ENCODE data around the gene BATF3.
A peak's percentile ranks its signal among the peaks of the same experiment; 100 is the strongest.

The BATF3 gene

GRCh38 chr1:212703991-212704564 is 4.4 kb upstream of the BATF3 start:
- DNase-seq (ENCODE audit: low read depth in 2 of 2), result no peak

DNA sequence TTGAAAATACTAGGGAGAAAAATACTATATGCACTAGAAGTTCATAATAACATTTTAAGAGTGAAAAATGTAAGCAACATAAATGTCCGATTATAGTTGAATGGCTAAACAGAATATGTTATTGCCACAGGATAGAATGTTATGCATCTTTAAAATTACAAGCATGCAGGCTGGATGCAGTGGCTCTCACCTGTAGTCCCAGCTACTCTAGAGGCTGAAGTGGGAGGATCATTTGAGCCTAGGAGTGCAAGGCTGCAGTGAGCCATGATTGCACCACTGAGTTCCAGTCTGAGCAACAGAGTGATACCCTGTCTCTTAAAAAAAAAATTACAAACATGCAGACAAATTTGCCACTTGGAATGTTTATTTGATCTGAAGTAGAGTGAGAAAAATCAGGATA is 3.0 kb upstream of the BATF3 start:
- DNase-seq (ENCODE audit: low read depth in 2 of 2), result no peak

GRCh38 chr1:212701910-212702309 is 2.3 kb upstream of the BATF3 start:
- DNase-seq (ENCODE audit: low read depth in 2 of 2), result no peak

DNA sequence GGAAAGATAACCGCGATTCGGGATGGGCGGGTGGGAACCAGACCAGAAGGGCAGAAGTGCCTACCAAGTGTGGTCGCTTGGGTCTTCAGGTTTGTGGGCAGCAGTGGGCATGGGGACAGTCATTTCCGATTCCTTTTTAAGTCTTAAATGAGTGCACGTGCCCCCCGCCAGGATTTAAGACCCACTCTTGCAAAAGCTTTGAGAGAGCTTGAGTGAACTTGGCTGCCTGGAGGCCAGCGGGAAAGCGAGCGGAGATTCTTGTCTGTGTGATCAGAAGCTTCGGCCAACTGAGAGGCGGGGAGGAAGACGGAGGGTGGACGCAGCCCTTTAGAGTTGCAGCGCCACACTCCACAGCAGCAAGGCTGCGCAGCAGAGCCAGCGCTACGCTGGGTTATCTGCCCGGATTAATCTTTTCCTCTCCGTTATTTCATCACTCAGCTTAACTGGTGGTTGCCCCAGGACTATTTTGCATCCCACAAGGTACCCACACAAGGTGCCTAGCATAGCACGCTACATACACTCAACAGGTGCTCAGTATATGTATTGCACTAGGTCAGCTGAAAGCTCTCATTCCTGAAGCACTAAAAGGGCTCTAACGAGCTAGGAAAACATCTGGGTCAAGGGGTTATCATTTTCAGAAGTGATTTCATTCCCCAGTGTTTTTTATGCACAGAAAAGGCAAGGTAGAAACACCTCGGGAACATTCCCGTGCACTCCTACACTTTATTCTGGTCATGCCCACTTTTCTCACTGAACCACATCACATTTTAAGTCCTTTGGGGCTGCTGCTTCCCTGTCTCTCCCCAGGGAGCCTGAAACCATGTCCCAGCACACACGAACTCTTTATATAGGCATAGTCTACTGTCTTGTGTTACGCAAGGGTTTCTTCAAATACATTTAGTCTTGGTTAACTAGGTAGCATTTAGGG is 1.5 kb upstream of the BATF3 start:
- no peak for DNase-seq (ENCODE audit: low read depth in 2 of 2)

GRCh38 chr1:212700223-212700891 is 717 bp upstream of the BATF3 start:
- DNase-seq (ENCODE audit: low read depth in 2 of 2), result peak in 1 of 2 donors; percentile 79

DNA sequence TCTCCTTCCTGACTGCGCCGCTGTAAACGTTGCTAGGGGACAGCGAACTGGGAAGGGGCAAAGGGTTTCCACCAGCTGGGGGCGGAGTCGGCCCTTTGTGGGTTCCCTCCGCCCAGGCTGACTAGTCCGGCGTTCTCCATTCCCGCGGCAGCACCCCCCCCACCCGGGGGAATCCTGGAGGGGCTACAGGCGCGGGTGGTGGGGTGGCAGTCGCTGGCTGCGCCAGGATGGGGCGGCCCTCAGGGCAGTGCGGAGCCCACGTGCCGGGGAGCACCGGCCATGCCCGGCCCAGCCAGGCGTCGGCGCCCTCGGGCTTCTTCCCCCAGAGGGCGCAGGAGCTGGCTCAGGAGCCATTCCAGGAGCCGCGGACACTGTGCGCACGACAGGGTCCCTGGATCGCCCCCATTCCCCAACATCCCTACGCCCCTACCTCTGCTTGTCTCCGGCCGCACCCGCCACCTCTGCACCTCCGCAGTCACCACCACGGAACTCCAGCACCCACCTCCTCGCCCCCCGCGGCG is 476 bp downstream of the BATF3 start:
- peak; percentile 47 to 65 for DNase-seq (ENCODE audit: low read depth in 2 of 2)

GRCh38 chr1:212698467-212699103 is 1.1 kb downstream of the BATF3 start:
- no peak for DNase-seq (ENCODE audit: low read depth in 2 of 2)

GRCh38 chr1:212696721-212697331 is 2.8 kb downstream of the BATF3 start:
- DNase-seq (ENCODE audit: low read depth in 2 of 2), result no peak

DNA sequence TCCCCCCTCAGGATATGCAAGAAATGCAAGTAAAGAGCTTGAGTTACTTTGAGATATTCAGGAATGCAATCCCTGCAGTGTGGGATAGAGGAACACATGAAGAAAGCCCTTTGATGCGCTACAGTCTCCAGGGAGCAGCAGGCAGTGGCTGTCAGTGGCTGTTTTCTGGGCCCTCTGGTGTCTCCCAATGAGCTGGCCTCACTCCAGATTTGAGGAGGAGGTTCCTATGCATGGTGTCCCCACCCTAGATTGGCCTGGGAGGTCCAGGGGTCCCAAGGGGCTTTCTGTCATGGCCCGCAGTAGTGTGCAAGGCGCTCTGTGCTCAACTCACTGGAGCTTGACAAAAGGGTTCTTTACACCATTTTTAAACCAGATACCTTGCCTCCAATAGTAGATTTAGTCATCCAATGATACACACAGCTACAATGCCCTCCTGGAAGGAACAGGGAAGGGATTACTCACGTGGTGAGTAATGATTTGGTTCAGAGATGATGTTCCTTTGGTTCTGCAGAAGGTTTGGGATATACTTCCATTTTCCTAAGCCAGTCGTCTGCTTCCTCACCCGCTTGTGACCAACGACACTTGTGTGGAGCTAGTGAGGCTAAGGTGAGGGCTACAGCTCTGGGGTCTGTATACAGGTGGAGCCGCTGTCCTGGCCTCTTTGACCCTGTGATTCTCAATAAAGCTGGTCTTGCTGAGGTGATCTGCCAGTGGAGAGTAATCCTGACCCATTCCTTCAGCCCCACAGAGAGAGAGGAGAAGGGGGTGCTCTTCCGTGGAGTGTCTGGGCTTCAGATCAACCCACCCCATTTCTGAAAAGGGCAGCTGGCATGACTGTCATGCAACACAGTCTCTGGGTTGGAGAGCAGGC is 6.6 kb downstream of the BATF3 start:
- no peak for DNase-seq (ENCODE audit: low read depth in 2 of 2)

- no peak for DNase-seq (ENCODE audit: low read depth in 2 of 2)
Observed at GRCh38 chr1:212691561-212692071, 8.0 kb downstream of the BATF3 start.

DNA sequence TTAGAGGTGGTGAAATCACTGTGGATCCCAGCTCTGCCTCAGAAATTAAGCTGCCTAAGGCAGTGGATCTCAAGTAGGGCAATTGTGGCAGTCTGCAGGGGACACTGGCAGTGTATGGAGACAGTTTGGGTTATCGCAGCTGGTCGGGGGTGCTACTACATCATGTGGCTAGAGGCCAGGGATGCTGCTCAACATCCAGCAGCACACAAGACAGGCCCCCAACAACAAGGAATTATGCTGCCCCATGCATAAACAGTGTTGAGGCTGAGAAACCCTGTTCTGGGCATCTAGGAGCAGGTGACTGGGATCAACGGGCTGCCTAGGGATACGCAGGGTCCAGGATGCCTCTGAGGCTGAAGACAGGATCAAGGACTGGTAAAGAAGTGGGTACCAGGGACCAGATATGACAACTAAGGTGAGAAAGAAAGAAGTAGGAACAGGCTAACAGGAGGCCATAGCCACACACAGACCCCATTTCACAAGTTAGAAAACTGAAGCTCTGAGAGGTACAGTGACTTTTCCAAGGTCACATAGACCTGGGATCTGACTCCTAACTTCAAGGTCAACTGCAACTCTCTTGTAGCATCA is 8.7 kb downstream of the BATF3 start:
- no peak for DNase-seq (ENCODE audit: low read depth in 2 of 2)

GRCh38 chr1:212689758-212690529 is 9.7 kb downstream of the BATF3 start:
- no peak for DNase-seq (ENCODE audit: low read depth in 2 of 2)

GRCh38 chr1:212689196-212689725 is 10.4 kb downstream of the BATF3 start:
- no peak for DNase-seq (ENCODE audit: low read depth in 2 of 2)

DNA sequence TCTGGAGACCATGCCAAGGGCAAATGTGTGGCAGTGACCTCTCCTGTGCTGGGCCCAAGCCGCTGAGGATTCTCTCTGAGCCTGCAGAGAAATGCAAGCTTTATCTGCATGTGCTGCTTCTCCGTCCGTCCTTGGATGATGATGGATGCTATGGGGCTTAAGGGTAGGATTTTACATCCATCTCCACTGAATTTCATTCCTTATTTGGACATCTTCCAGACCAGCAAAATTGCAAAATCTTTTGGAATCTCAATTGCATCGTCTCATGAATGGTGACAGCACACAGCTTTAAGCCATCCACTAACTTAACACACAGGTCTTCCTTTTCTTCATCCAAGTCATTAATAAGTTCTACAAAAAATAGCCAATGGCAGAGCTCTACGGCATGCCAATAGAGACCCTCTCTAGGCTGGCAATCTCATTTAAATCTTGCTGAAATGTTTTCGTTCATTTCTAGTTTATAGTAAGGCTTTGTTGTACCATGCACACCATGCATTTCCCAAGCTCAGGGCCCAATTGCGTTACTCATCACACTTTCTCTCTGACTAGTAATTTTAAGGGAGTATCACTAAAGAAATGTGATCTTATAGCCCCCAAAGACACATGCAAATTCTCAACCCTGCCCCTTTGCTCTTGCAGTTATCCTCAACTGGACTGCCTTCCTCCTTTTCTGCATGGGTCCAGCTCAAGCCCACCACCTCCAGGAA is 11.1 kb downstream of the BATF3 start:
- DNase-seq (ENCODE audit: low read depth in 2 of 2), result no peak

DNA sequence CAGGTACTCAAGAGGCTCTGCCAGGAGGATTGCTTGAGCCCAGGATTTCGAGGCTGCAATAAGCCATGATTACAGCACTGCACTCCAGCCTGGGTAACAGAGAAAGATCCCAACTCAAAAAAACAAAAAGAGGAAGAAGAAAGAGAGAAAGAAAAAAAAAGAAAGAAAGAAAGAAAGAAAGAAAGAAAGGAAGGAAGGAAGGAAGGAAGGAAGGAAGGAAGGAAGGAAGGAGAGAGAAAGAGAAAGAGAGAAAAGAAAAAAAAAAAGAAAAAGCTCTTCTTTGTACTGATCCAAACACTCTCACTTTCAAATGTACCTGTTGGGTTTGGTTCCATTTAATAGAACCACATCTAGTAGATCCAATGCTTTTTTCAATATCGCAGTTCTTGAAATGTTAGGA is 11.8 kb downstream of the BATF3 start:
- no peak for DNase-seq (ENCODE audit: low read depth in 2 of 2)

DNA sequence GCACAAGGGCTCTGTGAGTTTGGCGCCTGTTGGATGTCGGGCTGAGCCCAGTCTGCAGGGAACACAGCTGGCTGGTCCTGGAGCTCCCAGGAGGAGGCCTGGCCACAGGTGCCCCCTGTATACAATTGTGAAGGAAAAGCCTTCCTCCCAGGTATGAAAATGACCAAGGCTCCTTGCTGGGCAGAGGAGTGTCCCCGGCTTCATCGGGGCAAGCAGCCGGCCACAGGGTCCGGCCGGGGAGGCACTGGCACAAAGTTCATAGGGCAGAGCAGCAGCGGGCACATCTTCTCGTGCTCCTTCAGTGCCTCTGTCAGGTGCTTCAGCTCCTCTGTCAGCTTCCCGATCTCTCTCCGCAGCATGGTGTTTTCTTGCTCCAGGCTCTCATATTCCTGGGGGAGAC is 13.0 kb downstream of the BATF3 start:
- no peak for DNase-seq (ENCODE audit: low read depth in 2 of 2)

GRCh38 chr1:212686069-212686468 is 13.6 kb downstream of the BATF3 start:
- no peak for DNase-seq (ENCODE audit: low read depth in 2 of 2)

DNA sequence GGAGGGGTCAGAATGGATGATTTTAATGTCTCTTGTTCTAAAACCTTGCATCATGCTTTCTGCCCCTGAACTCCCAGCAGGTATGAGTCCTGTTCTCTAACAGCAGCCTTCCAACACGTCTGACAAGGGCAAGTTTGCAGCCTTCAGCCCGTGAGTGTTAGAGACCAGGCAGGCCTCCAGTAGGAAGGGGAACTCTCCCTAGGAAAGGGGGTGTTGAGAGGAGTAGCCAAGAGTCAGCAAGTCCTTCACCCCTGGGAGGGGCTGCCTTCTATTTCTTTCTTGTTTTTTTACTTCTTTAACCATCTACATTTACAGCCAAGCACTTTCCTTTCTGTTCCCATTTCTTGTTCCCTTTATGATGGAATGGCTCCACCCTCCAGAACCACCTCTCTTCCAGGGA is 14.2 kb downstream of the BATF3 start:
- no peak for DNase-seq (ENCODE audit: low read depth in 2 of 2)
